GM20000 (cell line): ENCODE measurements around the gene KIRREL3.

Source experiments
- DNase-seq: peaks from one replicate; pipeline ENCODE4 v3.0.0; 2012; ENCODE audit warnings: low spot score
- TF ChIP-seq, protein P1 (sequence below): IDR thresholded peaks from 2 replicates; pipeline ENCODE4 v1.5.1; 2012; ENCODE audit warnings: mild to moderate bottlenecking, control low read depth; ENCODE audit errors: extremely low read depth, missing control alignments

The KIRREL3 gene

DNA sequence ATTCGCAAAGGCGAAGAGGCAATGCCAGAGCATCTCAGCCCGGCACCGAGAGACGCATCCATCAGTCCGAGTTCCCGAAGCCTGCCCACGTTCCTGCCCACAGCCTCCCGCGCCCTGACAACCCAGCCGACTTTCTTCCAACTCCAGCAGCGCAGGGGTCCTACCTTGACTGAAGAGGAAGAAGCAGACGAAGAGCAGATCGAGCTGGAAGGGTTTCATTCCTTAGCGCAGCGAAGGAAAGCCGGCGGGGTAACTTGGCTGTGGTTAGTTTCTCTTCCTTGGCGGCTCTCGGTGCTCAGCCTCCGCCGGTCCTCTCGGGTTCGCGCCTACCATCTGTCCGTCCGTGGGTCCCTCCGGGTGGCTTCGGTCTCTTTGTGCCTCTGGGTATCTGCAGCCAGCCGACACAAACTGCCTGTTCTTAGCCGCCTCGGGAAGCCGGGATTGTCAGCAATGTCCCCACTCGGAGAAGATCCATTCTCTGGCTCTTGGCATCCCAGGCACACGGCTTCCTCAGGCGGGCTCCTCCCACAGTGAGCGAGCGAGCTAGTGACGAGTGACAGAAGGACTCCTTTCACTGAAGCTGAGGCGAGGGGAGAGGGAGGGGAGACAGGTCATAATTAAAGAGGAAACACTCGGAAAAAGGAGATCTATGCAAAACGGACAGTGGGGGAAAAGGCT lies at the start of gene KIRREL3:
TSS of gene KIRREL3 (minus strand) at position 480 of the 678 bp plus-strand sequence.
- TF ChIP-seq, protein P1, sequence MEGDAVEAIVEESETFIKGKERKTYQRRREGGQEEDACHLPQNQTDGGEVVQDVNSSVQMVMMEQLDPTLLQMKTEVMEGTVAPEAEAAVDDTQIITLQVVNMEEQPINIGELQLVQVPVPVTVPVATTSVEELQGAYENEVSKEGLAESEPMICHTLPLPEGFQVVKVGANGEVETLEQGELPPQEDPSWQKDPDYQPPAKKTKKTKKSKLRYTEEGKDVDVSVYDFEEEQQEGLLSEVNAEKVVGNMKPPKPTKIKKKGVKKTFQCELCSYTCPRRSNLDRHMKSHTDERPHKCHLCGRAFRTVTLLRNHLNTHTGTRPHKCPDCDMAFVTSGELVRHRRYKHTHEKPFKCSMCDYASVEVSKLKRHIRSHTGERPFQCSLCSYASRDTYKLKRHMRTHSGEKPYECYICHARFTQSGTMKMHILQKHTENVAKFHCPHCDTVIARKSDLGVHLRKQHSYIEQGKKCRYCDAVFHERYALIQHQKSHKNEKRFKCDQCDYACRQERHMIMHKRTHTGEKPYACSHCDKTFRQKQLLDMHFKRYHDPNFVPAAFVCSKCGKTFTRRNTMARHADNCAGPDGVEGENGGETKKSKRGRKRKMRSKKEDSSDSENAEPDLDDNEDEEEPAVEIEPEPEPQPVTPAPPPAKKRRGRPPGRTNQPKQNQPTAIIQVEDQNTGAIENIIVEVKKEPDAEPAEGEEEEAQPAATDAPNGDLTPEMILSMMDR: no peak
- DNase-seq: no peak

DNA sequence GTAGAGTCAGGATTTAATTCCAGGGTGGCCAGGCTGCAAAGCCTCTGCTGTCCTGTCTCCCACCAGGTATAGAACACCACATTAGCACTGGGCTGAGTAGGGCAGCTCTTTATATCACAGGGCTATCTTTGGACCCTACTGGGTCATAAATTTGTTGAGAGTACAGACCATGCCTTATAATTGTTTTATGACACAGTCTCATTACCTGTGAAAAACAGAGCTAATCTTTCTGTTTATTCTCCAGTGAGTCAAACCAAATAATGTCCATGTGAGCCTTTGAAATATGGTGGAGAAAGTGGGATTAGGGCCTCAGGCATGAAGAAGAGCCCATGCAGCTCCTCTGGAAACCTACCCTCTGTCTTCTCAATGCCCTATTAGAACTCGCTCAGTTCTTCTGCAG lies 49.6 kb upstream of the KIRREL3 start:
- TF ChIP-seq, protein P1: no peak

DNA sequence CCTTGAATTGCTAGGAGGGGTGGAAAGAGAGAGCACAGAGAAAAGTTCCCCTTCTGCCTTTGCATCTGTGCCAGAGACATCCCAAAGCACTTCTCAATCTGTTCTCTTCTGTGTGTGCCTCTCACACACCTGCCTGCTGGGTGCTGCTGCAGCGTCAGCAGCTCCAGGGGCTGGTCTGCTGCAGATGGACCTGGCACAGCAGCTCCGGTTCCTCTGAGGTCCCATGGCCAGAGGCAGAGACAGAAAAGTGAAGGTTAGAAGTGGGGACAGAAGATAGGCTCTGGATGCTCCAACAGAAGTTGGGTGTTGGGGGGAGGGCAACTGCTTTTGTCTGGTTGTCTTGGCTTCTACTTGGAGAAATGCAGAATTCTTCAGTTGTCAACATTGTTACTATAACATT lies 48.9 kb upstream of the KIRREL3 start:
- no peak for DNase-seq
- TF ChIP-seq, protein P1: no peak

More for the DNA sequence above, 49.6 kb upstream of the KIRREL3 start:
- no peak for DNase-seq

DNA sequence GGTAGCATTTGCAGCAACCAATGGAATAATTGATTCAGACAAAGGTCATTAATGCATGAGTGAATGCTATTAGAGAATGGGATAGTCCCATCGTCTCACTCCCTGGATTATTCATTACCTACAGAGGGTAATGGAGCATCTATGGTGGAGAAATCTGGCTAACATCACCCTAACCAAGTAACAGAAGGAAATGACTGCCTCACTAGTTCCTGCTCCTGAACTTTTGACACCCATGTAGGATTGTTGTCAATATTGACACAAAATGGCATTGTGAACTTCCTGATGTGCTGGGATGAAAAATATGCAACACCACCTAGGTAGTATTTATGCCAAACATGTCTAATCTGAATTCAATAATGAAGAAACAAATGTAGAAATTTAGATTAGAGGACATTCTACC lies 44.0 kb upstream of the KIRREL3 start:
- no peak for DNase-seq
- TF ChIP-seq, protein P1: no peak

DNA sequence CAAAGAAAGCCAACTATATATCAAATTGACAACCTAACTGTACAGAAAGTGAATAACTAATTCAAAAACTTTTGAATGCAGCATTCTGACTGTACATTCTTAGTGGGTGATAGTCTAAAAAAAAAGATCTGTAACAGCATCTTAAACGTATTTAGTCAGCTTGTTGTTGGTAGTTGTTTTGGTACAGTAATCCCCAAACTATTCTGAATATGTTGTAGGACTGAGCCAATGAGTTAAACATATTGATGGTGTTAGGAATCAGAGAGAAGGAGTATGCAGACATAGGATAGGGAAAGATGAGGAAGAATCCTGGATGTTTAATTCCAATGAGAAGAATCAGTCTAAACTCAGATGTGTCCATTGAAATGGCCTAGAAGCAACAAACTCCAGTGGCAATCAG lies 41.9 kb upstream of the KIRREL3 start:
- TF ChIP-seq, protein P1: no peak
- no peak for DNase-seq

DNA sequence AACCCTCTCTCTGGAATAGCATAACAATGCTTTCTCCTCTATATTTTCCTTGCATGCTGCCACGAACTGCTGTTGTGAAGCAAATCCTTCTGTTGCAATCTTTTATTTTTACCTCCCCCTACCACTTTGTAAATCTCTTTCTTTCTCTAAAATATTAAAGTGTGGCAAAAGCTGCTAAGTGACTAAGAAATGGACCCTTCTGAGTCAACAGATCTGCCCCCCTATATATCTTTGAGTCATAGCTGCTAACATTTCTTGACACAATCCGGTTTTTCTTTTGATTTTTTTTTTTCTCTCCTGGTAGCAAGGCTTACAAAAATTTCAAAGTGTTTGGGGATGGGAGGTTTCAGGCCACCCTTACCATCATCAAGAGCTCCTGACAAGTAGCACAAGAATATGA lies 39.0 kb upstream of the KIRREL3 start:
- no peak for DNase-seq
- TF ChIP-seq, protein P1: no peak

DNA sequence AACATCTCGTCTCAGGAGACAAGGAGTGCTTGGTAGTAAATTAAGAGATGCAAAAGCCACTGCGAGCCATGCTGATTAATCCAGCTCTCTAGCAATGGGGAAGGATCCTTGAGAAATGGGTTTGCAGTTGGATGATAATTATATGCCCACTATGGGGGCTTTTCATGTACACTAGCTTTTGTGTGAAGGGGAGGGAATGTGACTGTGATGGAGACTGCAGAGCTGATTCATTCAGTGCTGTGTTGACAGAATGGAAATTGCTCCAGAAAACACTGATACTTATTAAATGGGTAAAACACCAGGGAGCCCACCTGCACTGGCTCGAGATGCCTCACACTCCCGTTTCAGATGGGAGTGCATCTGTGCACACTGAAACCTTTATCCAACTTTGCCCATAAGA lies 37.0 kb upstream of the KIRREL3 start:
- TF ChIP-seq, protein P1: no peak
- DNase-seq: no peak
